HCT116 (cell line): ENCODE results near the gene FKBP2. TPM values are rescaled to one million over a fixed set of nuclear protein-coding genes. Genes with fewer than 3 reads are reported as not detected.

Source experiments
- ATAC-seq: fragments of 200-7000 bp; cut with Tn5 transposase; 2 replicates; pipeline ENCODE4 v1.9.1; 2020; ENCODE audit warnings: mild to moderate bottlenecking, moderate library complexity
- BruUV-seq: library from RNA; stranded (reverse); fragments of 400-500 nt; replicated peaks from 2 replicates; lab custom pipeline; 2021; lab: Mats Ljungman, UMichigan
- CTCF ChIA-PET: fragments of 300-600 bp; sonication (Branson Sonifier 250); formaldehyde crosslinking; loops from one replicate; lab custom pipeline; 2021; ENCODE audit warnings: antibody characterized with exemption; lab: Charles Lee
- POLR2A ChIA-PET: fragments of 300-600, 350-600 bp; sonication (Branson Sonifier 250); formaldehyde crosslinking; loops from one replicate; lab custom pipeline; 2021; ENCODE audit warnings: antibody characterized with exemption; lab: Charles Lee
- RAD21 ChIA-PET, 2 experiments: fragments of 300-600 bp; sonication (Branson Sonifier 250); formaldehyde crosslinking; loops; one replicate each; lab custom pipeline; 2023; ENCODE audit warnings: low total read pairs in 2 of 2; ENCODE audit not compliant: uncharacterized antibody in 2 of 2, unreplicated experiment in 2 of 2, low non-redundant PET in 1 of 2; lab: Charles Lee
- DNase-seq: peaks from one replicate; pipeline ENCODE4 v3.0.0-alpha.2; 2010; ENCODE audit warnings: low read depth, low spot score
- H2AFZ ChIP-seq: fragments of 200-600 bp; shearing (Covaris generic), sonication (generic); 2 replicates; pipeline ENCODE4 v1.6.1; 2017; ENCODE audit warnings: low read depth, mixed run types, mixed read lengths, antibody characterized with exemption, low read length; ENCODE audit not compliant: poor library complexity, severe bottlenecking
- H3K27ac ChIP-seq: 2 replicates; pipeline ENCODE4 v1.5.1; 2012; ENCODE audit warnings: low read depth, low read length
- H3K27me3 ChIP-seq: fragments of 200-600 bp; sonication (generic); 2 replicates; pipeline ENCODE4 v1.6.1; 2016; ENCODE audit warnings: mixed run types, low read length, mixed read lengths; ENCODE audit not compliant: insufficient read depth
- H3K36me3 ChIP-seq, 2 experiments: fragments of 200-500 bp in 1 of 2; fragments of 200-600 bp in 1 of 2; sonication (Bioruptor generic) in 1 of 2; sonication (generic) in 1 of 2; 2 replicates each; pipeline versions ENCODE4 v1.5.1 to v1.6.1; 2014 to 2016; ENCODE audit warnings: low read length in 2 of 2, inconsistent platforms in 1 of 2, mixed read lengths in 1 of 2, mixed run types in 1 of 2; ENCODE audit not compliant: insufficient read depth in 2 of 2, control insufficient read depth in 1 of 2
- H3K4me1 ChIP-seq, 2 experiments: fragments of 200-600 bp in 1 of 2; sonication (generic) in 1 of 2; 2 replicates each; pipeline versions ENCODE4 v1.5.1 to v1.6.1; 2012 to 2017; ENCODE audit warnings: low read length in 2 of 2, inconsistent platforms in 1 of 2, mild to moderate bottlenecking in 1 of 2, mixed read lengths in 1 of 2, mixed run types in 1 of 2, moderate library complexity in 1 of 2; ENCODE audit not compliant: insufficient read depth in 2 of 2, control insufficient read depth in 1 of 2
- H3K4me2 ChIP-seq: fragments of 200-600 bp; sonication (generic); 2 replicates; pipeline ENCODE4 v1.6.1; 2017; ENCODE audit warnings: mixed run types, low read length, mixed read lengths
- H3K4me3 ChIP-seq, 2 experiments: fragments of 200-600 bp in 1 of 2; sonication (generic) in 1 of 2; replicated peaks in 1 of 2; 2 replicates each; pipeline ENCODE4 v1.5.1; 2011 to 2016; ENCODE audit warnings: low read length in 2 of 2, control low read depth in 1 of 2, low read depth in 1 of 2, mild to moderate bottlenecking in 1 of 2, mixed read lengths in 1 of 2, mixed run types in 1 of 2
- H3K79me2 ChIP-seq: fragments of 200-600 bp; sonication (generic); 2 replicates; pipeline ENCODE4 v1.6.1; 2017; ENCODE audit warnings: mild to moderate bottlenecking, mixed run types, low read length, moderate library complexity, mixed read lengths; ENCODE audit not compliant: insufficient read depth
- H3K9ac ChIP-seq: fragments of 200-600 bp; sonication (generic); 2 replicates; pipeline ENCODE4 v1.6.1; 2016; ENCODE audit warnings: low read length, mixed read lengths
- H3K9me2 ChIP-seq: fragments of 200-600 bp; sonication (generic), shearing (Covaris generic); 2 replicates; pipeline ENCODE4 v1.6.1; 2017; ENCODE audit warnings: mixed run types, mild to moderate bottlenecking, moderate library complexity; ENCODE audit not compliant: insufficient read depth
- H3K9me3 ChIP-seq, 2 experiments: fragments of 200-500 bp in 1 of 2; fragments of 200-600 bp in 1 of 2; sonication (Bioruptor generic) in 1 of 2; sonication (generic) in 1 of 2; 2 replicates each; pipeline ENCODE4 v1.6.1; 2014 to 2017; ENCODE audit warnings: low read length in 2 of 2, mixed read lengths in 2 of 2, inconsistent platforms in 1 of 2, low read depth in 1 of 2, mild to moderate bottlenecking in 1 of 2, mixed run types in 1 of 2, moderate library complexity in 1 of 2; ENCODE audit not compliant: control insufficient read depth in 1 of 2, insufficient read depth in 1 of 2
- H4K20me1 ChIP-seq: fragments of 200-600 bp; sonication (generic), shearing (Covaris generic); 2 replicates; pipeline ENCODE4 v1.6.1; 2017; ENCODE audit warnings: mixed run types, mild to moderate bottlenecking, moderate library complexity; ENCODE audit not compliant: insufficient read depth
- ATF3 ChIP-seq: IDR thresholded peaks from 2 replicates; pipeline ENCODE4 v1.6.1; 2012
- CEBPB ChIP-seq: IDR thresholded peaks from 2 replicates; pipeline ENCODE4 v1.6.1; 2012; ENCODE audit warnings: low read depth
- ELF1 ChIP-seq: IDR thresholded peaks from 2 replicates; pipeline ENCODE4 v1.6.1; 2012; ENCODE audit warnings: low read depth, borderline replicate concordance
- EZH2 ChIP-seq: fragments of 200-600 bp; sonication (generic); IDR thresholded peaks from 2 replicates; pipeline ENCODE4 v1.6.1; 2017; ENCODE audit warnings: antibody characterized with exemption, mixed run types
- EZH2phosphoT487 ChIP-seq: fragments of 200-600 bp; IDR thresholded peaks from 2 replicates; pipeline ENCODE4 v1.6.1; 2018; ENCODE audit warnings: antibody characterized with exemption, borderline replicate concordance
- FOSL1 ChIP-seq: IDR thresholded peaks from 2 replicates; pipeline ENCODE4 v1.6.1; 2012; ENCODE audit warnings: low read depth
- POLR2AphosphoS5 ChIP-seq: IDR thresholded peaks from 2 replicates; pipeline ENCODE4 v1.6.1; 2011; ENCODE audit warnings: mild to moderate bottlenecking, low read depth, low read length, moderate library complexity
- REST ChIP-seq: IDR thresholded peaks from 2 replicates; pipeline ENCODE4 v1.6.1; 2012; ENCODE audit warnings: low read depth
- SIN3A ChIP-seq: IDR thresholded peaks from 2 replicates; pipeline ENCODE4 v1.6.1; 2012; ENCODE audit warnings: low read depth
- SP1 ChIP-seq: IDR thresholded peaks from 2 replicates; pipeline ENCODE4 v1.6.1; 2012; ENCODE audit warnings: low read depth
- SRF ChIP-seq: IDR thresholded peaks from 2 replicates; pipeline ENCODE4 v1.6.1; 2012; ENCODE audit warnings: low read depth
- TCF7L2 ChIP-seq: IDR thresholded peaks from 2 replicates; pipeline ENCODE4 v1.7.0; 2011; ENCODE audit warnings: borderline replicate concordance, inconsistent platforms; ENCODE audit not compliant: insufficient read depth, insufficient read length; ENCODE audit errors: extremely low read depth
- ZFX ChIP-seq: fragments of 450-650 bp; IDR thresholded peaks from 2 replicates; pipeline ENCODE4 v1.6.1; 2017
- ZNF274 ChIP-seq: fragments of 200-500 bp; sonication (Bioruptor generic); IDR thresholded peaks from 2 replicates; pipeline ENCODE4 v1.6.1; 2014; ENCODE audit warnings: mild to moderate bottlenecking, low read depth, low read length, inconsistent platforms
- intact Hi-C: fragments of 100-400 bp; cut with micrococcal nuclease; formaldehyde crosslinking; loops from 2 replicates; pipeline ENCODE4 v1.10.0; 2022
- total RNA-seq: library from RNA; stranded (reverse); gene quantifications from one replicate; pipeline ENCODE4 v1.2.1, GENCODE V29; 2021; ENCODE audit not compliant: unreplicated experiment
- TF ChIP-seq, protein P1 (sequence below): IDR thresholded peaks from 2 replicates; pipeline ENCODE4 v1.6.1; 2012

FKBP2 gene
- total RNA-seq, 1 experiment from 2014 or later: 69.2 TPM

GRCh38 chr11:64204080-64204440, 36.8 kb upstream of the FKBP2 start:
- Histone ChIP-seq H3K4me1 (peaks cover 0 to 8% of the 10 kb centered on the region in 2 experiments; a peak in 1 of 4 replicates), H2AFZ (no peak overlapping the region), H4K20me1 (no peaks in the 10 kb centered on the region), H3K9me3 (no peaks in the 10 kb centered on the region), H3K79me2 (peaks cover 34% of the 10 kb centered on the region; the same call in 1 of the 2 replicates), H3K4me2 (no peak overlapping the region), H3K4me3 (no peak overlapping the region), H3K9ac (no peak overlapping the region), H3K27me3 (no peaks in the 10 kb centered on the region), H3K9me2 (no peaks in the 10 kb centered on the region), H3K27ac (no peak overlapping the region), H3K36me3 (peaks cover 47 to 53% of the 10 kb centered on the region in 2 experiments)
- intact Hi-C loops: loop anchor here (1.0 to 2.0 kb wide), 3 partner anchors 67 to 151 kb away; no protein-coding TSS in a partner anchor
- no peak for TF ChIP-seq ZFX
- 0 out of 2 replicates have a peak, but pooled peaks have one; percentile 15 for TF ChIP-seq SRF
- TF ChIP-seq ATF3: no peak
- ChIA-PET RAD21 (interaction anchor here (0.7 to 1.6 kb wide), 9 partner anchors 18 to 151 kb away, joined by 3 to 7 read pairs (median 4); partner anchors contain the start of genes ESRRA (in 1 of the 2), PLCB3 (in 1 of the 2) and STIP1 (in 1 of the 2)), CTCF (interaction anchor here (0.6 to 4.6 kb wide), 17 partner anchors 11 to 485 kb away, joined by 3 to 80 read pairs (median 6); partner anchors contain the start of genes CATSPERZ, ESRRA, FKBP2 and NUDT22), POLR2A (interaction anchor here (0.7 to 2.2 kb wide), 8 partner anchors 18 to 151 kb away, joined by 3 to 10 read pairs (median 3); partner anchors contain the start of gene STIP1)
- no peak for ATAC-seq
- TSS peak; percentile 61 for BruUV-seq
- no peak for DNase-seq

DNA sequence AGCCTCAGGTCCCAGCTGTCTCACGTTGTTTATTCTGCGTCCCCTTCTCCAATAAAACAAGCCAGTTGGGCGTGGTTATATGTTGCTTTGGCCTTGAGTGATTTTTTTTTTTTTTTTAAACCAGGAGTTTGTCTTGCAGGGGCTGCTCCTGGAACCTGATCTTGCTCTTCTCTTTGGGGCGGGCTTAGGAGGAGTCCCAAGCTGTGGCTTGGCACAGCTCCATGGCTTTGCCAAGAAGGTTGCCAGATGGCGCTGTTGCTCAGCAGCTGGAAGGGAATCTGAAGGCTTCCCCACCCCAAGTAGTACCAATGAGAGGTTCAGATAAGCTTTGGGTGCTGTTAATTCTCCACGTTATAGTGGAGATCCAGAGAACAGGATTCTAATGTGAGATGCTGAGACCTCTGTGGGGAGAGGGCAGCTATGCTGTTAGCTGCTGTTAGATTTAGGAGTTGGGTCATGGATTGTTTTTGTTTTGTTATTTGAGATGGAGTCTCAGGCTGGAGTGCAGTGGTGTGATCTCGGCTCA, 36.4 kb upstream of the FKBP2 start:
- H3K4me3 ChIP-seq: no peak overlapping the region
- H3K9me3 ChIP-seq: no peaks in the 10 kb centered on the region
- H3K79me2 ChIP-seq: peaks cover 34% of the 10 kb centered on the region; the same call in 1 of the 2 replicates
- ATAC-seq: peak; percentile 80
- H3K4me2 ChIP-seq: no peak overlapping the region
- no TSS peak for BruUV-seq
- ChIA-PET CTCF (interaction anchor here (0.6 to 4.6 kb wide), 18 partner anchors 10 to 484 kb away, joined by 3 to 80 read pairs (median 6); partner anchors contain the start of genes CATSPERZ, ESRRA, FKBP2 and NUDT22), POLR2A (interaction anchor here (0.7 to 2.2 kb wide), 8 partner anchors 19 to 150 kb away, joined by 3 to 10 read pairs (median 3); partner anchors contain the start of gene STIP1), RAD21 (interaction anchor here (0.7 to 1.6 kb wide), 10 partner anchors 19 to 151 kb away, joined by 3 to 7 read pairs (median 4); partner anchors contain the start of genes ESRRA (in 1 of the 2), PLCB3 (in 1 of the 2) and STIP1 (in 1 of the 2))
- no peak overlapping the region for H2AFZ ChIP-seq
- no peaks in the 10 kb centered on the region for H3K27me3 ChIP-seq
- no peaks in the 10 kb centered on the region for H3K9me2 ChIP-seq
- intact Hi-C loops: loop anchor here (1.0 to 2.0 kb wide), 3 partner anchors 66 to 151 kb away; no protein-coding TSS in a partner anchor
- peak; percentile 88 for DNase-seq
- no peak overlapping the region for H3K27ac ChIP-seq
- peaks cover 47 to 53% of the 10 kb centered on the region in 2 experiments for H3K36me3 ChIP-seq
- no peak overlapping the region for H3K9ac ChIP-seq
- peaks cover 0 to 8% of the 10 kb centered on the region in 2 experiments; a peak in 1 of 4 replicates for H3K4me1 ChIP-seq
- no peaks in the 10 kb centered on the region for H4K20me1 ChIP-seq
- TF ChIP-seq ZNF274 (no peak), TCF7L2 (no peak), CEBPB (no peak), ELF1 (no peak), SP1 (no peak), SIN3A (no peak), EZH2phosphoT487 (no peak), ATF3 (no peak), EZH2 (no peak), REST (no peak), POLR2AphosphoS5 (peak; percentile 54), FOSL1 (no peak)
- TF ChIP-seq, protein P1, sequence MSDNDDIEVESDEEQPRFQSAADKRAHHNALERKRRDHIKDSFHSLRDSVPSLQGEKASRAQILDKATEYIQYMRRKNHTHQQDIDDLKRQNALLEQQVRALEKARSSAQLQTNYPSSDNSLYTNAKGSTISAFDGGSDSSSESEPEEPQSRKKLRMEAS: no peak
